ENCODE results near the gene UGCG. TPM values are rescaled to one million over a fixed set of nuclear protein-coding genes. Genes with fewer than 3 reads are reported as not detected.
A peak's percentile ranks its signal among the peaks of the same experiment; 100 is the strongest.

UGCG gene
- total and polyA plus RNA-seq, 10 of the 15 experiments (the other 5 are each of a cell fraction or from before 2014, with no cell fraction given): 21.7 to 96.6 (median 48.9) TPM

DNA sequence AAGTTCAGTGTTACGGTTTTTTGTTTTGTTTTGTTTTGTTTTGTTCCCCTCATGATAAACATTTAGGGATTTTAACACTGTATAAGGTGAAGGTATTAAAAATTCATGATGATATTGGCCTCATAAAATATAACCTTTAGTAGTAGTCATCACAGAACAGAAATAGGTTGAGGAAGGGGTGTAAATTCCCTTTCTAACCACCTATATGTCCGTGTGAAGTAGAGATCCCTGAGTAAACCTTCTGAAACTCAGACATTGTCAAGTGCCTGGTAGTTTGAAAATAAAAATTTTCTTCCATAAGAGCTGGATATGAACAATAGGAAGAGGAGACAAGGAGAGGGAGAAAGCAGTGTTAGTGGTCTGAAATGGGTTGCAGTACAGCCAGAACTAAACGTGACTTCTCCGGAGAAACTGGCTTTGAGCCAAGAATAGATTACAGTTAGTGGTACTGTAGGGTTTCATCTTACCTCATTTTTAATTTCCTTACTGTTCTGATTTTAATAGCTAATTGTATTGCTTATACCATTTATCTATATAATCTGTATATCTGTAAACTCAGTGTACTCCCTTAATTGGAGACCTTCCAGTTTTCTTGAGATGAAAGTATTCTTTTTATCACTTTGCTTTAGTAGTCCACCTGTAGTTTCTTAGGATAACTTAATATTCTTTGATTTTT lies 18.3 kb downstream of the UGCG start (continued):
- TF ChIP-seq CREM (IDR thresholded peaks at IDR 0.05; ENCODE audit: low read depth): no peak
- TF ChIP-seq HDAC6 (IDR thresholded peaks at IDR 0.05; ENCODE audit: unreplicated experiment): no peak
- no peak for TF ChIP-seq JUND (IDR thresholded peaks at IDR 0.05; ENCODE audit: low read depth, low read length)
- no peak for TF ChIP-seq POU2F2 (IDR thresholded peaks at IDR 0.05; ENCODE audit: borderline replicate concordance, low read depth, low read length)
- no peak for TF ChIP-seq TBL1XR1 (IDR thresholded peaks at IDR 0.05; ENCODE audit: low read depth, low read length)
- no peak for TF ChIP-seq RELA (IDR thresholded peaks at IDR 0.05; ENCODE audit: borderline replicate concordance, partially characterized antibody)
- TF ChIP-seq, protein P1, sequence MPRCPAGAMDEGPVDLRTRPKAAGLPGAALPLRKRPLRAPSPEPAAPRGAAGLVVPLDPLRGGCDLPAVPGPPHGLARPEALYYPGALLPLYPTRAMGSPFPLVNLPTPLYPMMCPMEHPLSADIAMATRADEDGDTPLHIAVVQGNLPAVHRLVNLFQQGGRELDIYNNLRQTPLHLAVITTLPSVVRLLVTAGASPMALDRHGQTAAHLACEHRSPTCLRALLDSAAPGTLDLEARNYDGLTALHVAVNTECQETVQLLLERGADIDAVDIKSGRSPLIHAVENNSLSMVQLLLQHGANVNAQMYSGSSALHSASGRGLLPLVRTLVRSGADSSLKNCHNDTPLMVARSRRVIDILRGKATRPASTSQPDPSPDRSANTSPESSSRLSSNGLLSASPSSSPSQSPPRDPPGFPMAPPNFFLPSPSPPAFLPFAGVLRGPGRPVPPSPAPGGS (IDR thresholded peaks at IDR 0.05; ENCODE audit: borderline replicate concordance, insufficient read depth, low read depth, low read length, poor library complexity, severe bottlenecking): no peak
- peak; percentile 20; the same call in 1 of the 2 replicates for TF ChIP-seq ZBED1 (IDR thresholded peaks at IDR 0.05; ENCODE audit: borderline replicate concordance)
- no peak for TF ChIP-seq TCF12 (IDR thresholded peaks at IDR 0.05; ENCODE audit: low read depth, low read length)
- no peak for TF ChIP-seq NR2C1 (IDR thresholded peaks at IDR 0.05)
- TF ChIP-seq, protein P2, sequence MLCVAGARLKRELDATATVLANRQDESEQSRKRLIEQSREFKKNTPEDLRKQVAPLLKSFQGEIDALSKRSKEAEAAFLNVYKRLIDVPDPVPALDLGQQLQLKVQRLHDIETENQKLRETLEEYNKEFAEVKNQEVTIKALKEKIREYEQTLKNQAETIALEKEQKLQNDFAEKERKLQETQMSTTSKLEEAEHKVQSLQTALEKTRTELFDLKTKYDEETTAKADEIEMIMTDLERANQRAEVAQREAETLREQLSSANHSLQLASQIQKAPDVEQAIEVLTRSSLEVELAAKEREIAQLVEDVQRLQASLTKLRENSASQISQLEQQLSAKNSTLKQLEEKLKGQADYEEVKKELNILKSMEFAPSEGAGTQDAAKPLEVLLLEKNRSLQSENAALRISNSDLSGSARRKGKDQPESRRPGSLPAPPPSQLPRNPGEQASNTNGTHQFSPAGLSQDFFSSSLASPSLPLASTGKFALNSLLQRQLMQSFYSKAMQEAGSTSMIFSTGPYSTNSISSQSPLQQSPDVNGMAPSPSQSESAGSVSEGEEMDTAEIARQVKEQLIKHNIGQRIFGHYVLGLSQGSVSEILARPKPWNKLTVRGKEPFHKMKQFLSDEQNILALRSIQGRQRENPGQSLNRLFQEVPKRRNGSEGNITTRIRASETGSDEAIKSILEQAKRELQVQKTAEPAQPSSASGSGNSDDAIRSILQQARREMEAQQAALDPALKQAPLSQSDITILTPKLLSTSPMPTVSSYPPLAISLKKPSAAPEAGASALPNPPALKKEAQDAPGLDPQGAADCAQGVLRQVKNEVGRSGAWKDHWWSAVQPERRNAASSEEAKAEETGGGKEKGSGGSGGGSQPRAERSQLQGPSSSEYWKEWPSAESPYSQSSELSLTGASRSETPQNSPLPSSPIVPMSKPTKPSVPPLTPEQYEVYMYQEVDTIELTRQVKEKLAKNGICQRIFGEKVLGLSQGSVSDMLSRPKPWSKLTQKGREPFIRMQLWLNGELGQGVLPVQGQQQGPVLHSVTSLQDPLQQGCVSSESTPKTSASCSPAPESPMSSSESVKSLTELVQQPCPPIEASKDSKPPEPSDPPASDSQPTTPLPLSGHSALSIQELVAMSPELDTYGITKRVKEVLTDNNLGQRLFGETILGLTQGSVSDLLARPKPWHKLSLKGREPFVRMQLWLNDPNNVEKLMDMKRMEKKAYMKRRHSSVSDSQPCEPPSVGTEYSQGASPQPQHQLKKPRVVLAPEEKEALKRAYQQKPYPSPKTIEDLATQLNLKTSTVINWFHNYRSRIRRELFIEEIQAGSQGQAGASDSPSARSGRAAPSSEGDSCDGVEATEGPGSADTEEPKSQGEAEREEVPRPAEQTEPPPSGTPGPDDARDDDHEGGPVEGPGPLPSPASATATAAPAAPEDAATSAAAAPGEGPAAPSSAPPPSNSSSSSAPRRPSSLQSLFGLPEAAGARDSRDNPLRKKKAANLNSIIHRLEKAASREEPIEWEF (IDR thresholded peaks at IDR 0.05; ENCODE audit: insufficient replicate concordance, low read depth, low read length): no peak
- no peak for TF ChIP-seq CHD2 (IDR thresholded peaks at IDR 0.05; ENCODE audit: borderline replicate concordance, low read depth, low read length)
- TF ChIP-seq SMAD1 (IDR thresholded peaks at IDR 0.05; ENCODE audit: low read depth, partially characterized antibody): peak; percentile 88
- TF ChIP-seq ETV6 (conservative IDR thresholded peaks at IDR 0.05 in 1 of 2, IDR thresholded peaks at IDR 0.05 in 1 of 2; ENCODE audit: borderline replicate concordance in 1 of 2, low read depth in 1 of 2): no peak
- no peak for TF ChIP-seq IRF4 (IDR thresholded peaks at IDR 0.05; ENCODE audit: low read depth, low read length)
- TF ChIP-seq, protein P3, sequence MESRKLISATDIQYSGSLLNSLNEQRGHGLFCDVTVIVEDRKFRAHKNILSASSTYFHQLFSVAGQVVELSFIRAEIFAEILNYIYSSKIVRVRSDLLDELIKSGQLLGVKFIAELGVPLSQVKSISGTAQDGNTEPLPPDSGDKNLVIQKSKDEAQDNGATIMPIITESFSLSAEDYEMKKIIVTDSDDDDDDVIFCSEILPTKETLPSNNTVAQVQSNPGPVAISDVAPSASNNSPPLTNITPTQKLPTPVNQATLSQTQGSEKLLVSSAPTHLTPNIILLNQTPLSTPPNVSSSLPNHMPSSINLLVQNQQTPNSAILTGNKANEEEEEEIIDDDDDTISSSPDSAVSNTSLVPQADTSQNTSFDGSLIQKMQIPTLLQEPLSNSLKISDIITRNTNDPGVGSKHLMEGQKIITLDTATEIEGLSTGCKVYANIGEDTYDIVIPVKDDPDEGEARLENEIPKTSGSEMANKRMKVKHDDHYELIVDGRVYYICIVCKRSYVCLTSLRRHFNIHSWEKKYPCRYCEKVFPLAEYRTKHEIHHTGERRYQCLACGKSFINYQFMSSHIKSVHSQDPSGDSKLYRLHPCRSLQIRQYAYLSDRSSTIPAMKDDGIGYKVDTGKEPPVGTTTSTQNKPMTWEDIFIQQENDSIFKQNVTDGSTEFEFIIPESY (IDR thresholded peaks at IDR 0.05): no peak
- no peak; the same call in 1 of the 2 replicates for TF ChIP-seq NFIC (IDR thresholded peaks at IDR 0.05; ENCODE audit: low read depth, low read length)
- no peak for TF ChIP-seq PAX8 (IDR thresholded peaks at IDR 0.05)
- TF ChIP-seq DPF2 (IDR thresholded peaks at IDR 0.05): peak; percentile 16; the same call in 1 of the 2 replicates
- no peak for TF ChIP-seq MEF2A (IDR thresholded peaks at IDR 0.05; ENCODE audit: insufficient read depth, low read depth, low read length)
- TF ChIP-seq FOXM1 (IDR thresholded peaks at IDR 0.05; ENCODE audit: low read depth, low read length): 0 out of 2 replicates have a peak, but pooled peaks have one; percentile 35
- TF ChIP-seq EZH2 (IDR thresholded peaks at IDR 0.05; ENCODE audit: borderline replicate concordance, control insufficient read depth, low read depth, low read length): no peak
- TF ChIP-seq ZNF384 (IDR thresholded peaks at IDR 0.05; ENCODE audit: borderline replicate concordance, low read depth, low read length): no peak

Data from GM12878 (cell line).